HG03354 (cell line): ENCODE measurements around the gene SFMBT2.
"Not testable (repeated sequence)": the region's sequence is repeated elsewhere in the genome, so short reads cannot be mapped to it uniquely, and the experiment has no call there.

Experiments used
- ATAC-seq: cut with Tn5 transposase; IDR thresholded peaks from one replicate; pipeline ENCODE4 v1.9.1; 2021; ENCODE audit warnings: mild to moderate bottlenecking; ENCODE audit not compliant: unreplicated experiment, poor library complexity, severe bottlenecking

SFMBT2 gene

DNA sequence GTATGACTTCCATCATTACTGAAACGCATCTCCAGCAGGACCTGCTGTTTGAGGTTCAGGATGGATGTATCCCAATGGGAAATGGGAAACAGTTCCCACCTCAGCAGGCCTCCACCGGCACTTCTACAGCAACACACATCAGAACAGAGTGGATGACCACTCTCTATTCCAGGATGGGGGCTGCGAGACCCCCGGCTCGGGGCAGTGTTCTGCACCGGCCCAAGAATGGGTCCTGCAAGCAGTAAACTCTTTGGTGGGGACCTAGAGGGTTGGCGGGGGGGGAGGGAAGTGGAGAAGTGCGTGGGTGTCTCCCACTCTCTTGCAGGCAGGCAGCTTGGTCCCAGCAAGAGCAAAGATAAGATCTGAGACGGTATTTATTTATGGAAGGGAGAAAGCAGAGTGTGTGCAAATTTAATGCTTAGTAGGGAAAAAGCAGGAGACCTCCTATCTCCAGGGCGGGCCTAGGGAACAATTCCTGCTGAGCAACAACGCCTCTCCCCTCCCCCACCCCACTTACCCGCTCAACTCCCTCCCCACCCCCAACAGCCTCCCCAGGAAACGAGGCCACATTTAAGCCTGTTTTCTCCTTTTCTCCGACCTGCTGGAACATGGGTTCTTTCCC is 4.0 kb downstream of the SFMBT2 start:
- ATAC-seq = no peak

DNA sequence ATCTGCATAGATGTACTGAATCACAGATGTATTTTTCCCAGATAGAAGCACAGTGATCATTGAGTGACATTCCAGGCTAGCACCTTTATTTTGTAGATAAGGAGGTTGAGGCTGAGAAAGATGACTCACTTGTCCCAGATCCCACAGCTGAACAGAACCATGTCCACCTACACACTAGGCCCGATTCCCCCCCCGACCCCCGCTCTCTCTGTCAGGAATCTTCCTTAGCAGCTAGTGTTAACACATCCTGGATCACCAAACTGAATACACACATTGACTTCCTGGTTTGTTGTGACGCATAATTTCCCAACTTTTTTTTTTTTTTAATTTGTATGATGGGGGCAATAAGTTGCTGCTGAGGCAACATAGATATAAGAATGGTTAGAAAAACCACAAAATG is 5.2 kb downstream of the SFMBT2 start:
- no peak for ATAC-seq

DNA sequence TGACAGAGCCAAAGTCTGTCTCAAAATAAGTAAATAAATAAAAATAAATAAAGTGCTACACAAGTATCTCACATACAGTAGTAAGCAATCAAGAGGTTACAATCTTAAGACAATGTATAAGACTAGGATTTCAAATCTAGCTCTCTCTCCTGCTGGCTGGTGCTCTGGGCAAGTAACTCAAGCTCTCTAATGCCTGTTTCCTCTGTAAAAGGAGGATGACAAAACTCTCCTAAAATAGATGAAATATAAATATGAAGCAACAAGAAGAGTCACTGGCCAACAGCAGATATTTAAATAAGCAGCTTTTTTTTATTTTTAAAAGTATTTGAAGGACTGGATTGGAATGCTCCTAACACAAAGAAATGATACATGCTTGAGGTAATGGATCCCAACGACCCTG is 7.2 kb downstream of the SFMBT2 start:
- ATAC-seq = no peak

DNA sequence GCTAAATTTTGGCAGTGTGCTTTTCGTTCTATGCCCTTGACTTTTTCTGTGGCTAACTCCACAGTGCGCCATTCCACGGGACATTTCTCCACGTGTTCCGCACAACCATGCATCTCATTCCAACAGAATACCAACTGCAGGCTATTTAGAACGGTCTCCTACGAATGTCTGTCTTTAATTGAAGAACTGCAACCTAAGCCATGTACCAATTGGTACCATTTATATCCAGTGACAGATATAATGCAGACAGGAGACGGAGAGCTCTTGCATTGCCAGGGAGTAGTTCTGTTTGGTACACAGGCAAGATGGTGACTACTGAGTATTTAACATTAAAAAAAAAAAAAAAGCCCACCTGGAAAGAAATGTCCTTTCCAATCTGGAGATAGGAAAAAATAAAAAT is 9.1 kb downstream of the SFMBT2 start:
- no peak for ATAC-seq

GRCh38 chr10:7401156-7401555 is 9.7 kb downstream of the SFMBT2 start:
- no peak for ATAC-seq

GRCh38 chr10:7400068-7400715 is 10.6 kb downstream of the SFMBT2 start:
- no peak for ATAC-seq

- ATAC-seq = no peak
Measured at GRCh38 chr10:7399533-7399932, 11.3 kb downstream of the SFMBT2 start.

GRCh38 chr10:7397049-7398035 is 13.5 kb downstream of the SFMBT2 start:
- ATAC-seq = no peak

- ATAC-seq = not testable (repeated sequence)
Measured at GRCh38 chr10:7392301-7392700, 18.5 kb downstream of the SFMBT2 start.

DNA sequence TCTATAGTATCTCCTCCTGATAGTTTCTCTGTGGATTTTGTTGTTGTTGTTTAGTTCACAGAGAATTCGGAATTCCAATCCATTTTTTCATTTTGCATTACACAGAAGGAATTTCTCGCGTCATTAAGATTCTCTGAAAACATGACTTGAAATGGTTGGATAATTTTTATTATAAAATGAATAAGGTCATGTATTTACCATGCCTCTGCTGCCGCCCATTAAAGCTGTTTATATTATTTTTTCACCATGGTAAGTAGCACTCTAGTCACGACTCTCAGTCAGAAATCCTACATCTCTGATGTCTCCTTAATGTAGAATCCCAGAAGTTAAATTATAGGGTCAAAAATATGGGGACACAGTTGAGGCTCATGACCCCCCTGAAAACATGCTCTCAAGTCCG is 19.1 kb downstream of the SFMBT2 start:
- no peak for ATAC-seq

- ATAC-seq = not testable (repeated sequence)
Measured at GRCh38 chr10:7390689-7391110, 20.1 kb downstream of the SFMBT2 start.

- ATAC-seq = no peak
Measured at GRCh38 chr10:7389844-7390243, 21.0 kb downstream of the SFMBT2 start.

GRCh38 chr10:7389346-7389745 is 21.5 kb downstream of the SFMBT2 start:
- ATAC-seq = no peak

- ATAC-seq = no peak
Measured at GRCh38 chr10:7388602-7389001, 22.2 kb downstream of the SFMBT2 start.

GRCh38 chr10:7388149-7388548 is 22.7 kb downstream of the SFMBT2 start:
- ATAC-seq = not testable (repeated sequence)

GRCh38 chr10:7385114-7385513 is 25.7 kb downstream of the SFMBT2 start:
- ATAC-seq = no peak

- no peak for ATAC-seq
Measured at GRCh38 chr10:7383442-7383841, 27.4 kb downstream of the SFMBT2 start.

DNA sequence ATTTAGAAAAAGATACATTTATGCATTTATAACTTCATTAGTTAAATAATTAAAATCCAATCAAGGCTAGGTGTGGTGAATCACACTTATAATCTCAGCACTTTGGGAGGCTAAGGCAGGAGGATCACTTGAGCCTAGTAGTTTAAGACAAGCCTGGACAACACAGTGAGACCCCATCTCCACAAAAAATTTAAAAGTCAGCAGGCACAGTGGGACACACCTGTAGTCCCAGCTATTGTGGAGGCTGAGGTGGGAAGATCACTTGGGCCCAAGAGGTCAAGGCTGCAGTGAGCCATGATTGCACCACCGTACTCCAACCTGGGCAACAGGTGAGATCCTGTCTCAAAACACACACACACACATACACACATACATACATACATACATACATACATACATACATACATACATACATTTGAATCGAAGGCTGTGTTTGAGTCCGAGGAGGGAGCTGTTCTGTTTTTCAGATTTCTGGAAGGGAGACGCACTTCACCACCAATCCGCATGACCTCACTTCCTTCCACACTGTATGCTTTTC is 30.1 kb downstream of the SFMBT2 start:
- no peak for ATAC-seq

- ATAC-seq = no peak
Measured at GRCh38 chr10:7378602-7379403, 32.0 kb downstream of the SFMBT2 start.
